Fibroblast of skin of scalp (primary cell): ENCODE measurements around the gene THAP4.
"Not testable (repeated sequence)": the region's sequence is repeated elsewhere in the genome, so short reads cannot be mapped to it uniquely, and the experiment has no call there.

Source experiments
- DNase-seq: peaks from one replicate; pipeline ENCODE4 v3.0.0-alpha.2; 2013

Gene THAP4

DNA sequence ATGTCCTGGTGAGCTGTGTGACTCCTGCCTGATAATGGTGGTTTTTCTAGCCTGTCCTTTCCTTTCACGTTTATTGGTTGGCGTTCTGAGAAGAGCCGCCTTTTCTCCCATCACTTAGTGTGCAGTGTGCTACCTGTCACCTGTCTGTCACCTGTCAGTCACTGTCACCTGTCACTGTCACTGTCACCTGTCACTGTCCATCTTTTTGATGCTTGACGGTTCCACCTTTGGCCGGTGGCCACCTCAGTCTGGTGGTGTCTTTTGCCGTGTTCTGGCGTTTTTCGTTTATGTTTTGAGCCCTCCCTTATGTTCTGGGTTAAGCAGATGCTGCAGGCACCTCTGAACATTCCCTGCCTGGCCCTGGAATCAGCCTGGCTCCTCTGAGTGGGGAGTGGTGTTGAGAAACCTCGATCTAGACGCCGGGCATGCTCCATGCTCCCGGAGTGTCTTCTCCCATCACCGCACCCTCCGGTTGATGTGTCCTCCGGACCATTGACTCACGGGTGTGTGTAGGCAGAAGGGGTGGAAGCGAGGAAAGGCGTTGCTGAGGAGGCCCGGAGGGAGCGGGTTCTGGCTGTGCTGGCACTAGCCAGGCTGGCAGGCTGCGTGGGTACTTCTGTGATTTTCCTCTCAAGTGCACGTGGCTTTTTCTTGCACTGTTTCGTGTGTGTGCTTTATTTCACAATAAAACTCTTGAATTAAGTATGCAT lies 28.9 kb upstream of the THAP4 start:
- DNase-seq = no peak

DNA sequence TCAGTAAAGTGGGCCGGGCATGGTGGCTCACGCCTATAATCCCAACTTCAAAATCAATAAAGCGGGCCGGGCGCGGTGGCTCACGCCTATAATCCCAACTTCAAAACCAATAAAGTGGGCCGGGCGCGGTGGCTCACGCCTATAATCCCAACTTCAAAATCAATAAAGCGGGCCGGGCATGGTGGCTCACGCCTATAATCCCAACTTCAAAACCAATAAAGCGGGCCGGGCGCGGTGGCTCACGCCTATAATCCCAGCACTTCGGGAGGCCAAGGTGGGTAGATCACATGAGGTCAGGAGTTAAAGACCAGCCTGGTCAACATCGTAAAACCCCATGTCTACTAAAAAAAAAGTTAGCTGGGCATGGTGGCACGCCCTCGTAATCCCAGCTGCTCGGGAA lies 25.8 kb upstream of the THAP4 start:
- not testable (repeated sequence) for DNase-seq

DNA sequence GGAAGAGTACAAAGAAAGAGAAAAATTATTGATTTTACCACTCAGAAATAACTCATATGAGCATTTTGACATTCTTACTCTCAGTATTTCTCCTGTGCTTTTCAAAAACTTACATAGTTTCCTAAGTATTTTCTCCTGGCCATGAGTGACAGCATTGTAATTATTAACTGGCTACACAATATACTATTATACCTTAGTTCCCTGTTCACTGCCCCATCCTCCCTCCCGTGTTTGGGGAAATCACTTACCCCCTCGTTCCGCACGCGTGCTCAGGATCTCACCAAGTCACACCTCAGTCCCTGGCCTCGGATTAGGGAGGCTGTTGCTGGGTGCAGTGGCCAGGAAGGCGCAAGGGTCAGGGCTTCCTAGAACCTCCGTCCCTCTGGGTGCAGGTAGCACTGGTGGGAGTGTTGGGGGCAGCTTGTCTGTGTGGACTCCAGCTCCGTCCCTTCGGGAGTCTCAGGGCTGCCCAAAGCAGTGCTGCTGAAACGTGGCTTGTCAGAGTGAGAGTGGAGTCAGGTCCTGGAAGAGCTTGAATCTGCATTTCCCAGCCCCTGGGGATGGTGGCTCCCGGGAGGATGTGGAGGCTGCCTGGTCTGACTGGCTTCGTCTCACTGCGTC lies 23.7 kb upstream of the THAP4 start:
- no peak for DNase-seq

DNA sequence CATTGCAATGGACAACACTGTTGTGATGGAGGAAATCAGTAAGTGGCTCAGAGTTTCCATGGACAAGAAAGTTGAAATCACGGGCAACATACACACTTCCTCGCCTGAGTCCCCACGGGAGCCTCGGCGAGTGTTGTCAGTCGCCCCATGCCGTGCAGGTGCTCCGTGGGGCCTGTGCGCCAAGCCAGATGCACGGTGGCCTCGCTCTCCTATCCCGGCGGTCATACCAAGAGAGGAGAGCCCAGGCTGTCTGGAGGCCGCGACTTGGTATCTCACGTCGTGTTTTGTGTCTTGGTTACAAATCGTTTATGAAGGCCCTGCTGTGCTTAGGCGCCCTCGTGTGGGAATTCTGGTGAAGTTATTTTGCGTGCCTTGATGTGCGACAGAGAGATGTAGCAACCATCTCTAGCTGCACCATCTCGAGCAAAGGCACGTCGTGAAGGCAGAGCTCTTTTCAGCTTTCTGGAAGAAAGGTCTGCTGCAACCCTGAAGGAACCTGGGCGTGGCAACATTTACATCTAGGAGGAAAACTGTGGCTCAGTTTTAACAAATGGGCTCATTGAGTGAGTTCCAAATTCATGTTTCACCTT lies 22.3 kb upstream of the THAP4 start:
- peak; percentile 73 for DNase-seq

DNA sequence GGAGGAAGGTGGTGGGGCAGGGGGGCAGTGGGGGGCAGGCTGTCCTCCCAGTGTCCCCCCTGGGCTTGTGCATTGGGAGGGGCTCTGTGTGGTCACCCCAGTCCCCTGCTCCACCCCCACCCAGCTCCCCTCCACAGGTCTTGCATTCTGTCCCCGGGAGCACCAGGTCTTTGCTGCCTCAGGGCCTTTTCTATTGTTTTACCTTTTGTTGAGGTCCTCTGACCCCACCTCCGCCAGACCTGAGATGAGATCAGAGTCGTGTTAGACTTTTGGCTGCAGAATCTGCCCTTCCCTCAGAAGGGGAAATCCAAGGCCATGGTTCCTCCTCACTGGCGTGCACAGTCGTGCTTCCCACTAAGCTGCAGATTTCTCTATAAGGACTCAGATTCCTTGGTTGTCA lies 21.3 kb upstream of the THAP4 start:
- DNase-seq = no peak

DNA sequence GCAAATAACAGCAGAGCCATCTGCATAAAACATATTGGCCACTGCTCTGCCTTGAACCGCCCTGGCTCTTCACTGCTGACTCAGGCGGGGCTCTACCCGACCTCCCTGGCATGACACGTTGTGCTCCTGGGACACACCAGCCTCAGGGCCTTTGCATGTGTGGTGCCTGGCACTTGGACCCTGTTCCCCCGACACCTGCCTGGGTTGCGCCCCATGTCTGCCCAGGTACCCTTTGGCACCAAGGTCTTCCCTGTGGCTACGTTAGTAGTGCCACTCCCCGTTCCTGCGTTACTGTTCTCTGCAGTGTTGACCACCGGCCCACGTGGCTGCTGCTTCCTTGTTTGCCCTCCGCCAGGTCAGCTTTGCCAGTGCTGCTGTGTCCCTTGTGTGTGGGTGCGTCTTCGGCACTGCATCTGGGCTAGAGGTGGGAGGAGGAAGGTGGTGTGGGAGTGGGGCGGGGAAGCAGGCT lies 20.9 kb upstream of the THAP4 start:
- no peak for DNase-seq

DNA sequence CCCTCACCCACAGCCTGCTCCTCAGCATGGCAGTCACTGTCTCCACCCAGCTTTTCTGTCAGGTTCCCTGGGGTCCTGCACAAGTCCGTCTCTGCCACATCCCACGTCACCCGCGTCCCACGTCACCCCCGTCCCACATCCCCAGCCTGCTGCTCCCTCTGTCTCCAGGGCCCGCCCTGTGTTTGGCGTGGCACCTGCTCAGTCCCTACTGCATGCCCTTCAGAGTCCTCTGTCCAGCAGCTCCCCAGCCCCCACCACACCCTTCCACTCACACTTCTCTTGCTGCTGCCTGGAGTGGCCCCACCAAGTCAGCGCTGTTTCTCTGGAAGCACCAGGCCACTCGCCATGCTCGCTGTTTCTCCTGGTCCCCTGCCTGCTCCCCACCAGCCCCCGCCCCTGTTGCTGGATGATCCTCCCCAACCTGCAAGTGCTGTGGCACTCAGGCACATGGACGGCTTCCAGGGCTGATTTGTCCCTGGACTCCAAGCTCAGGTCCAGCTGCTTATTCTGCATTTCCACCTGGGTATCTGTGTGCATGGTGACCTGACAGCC lies 19.3 kb upstream of the THAP4 start:
- no peak for DNase-seq

DNA sequence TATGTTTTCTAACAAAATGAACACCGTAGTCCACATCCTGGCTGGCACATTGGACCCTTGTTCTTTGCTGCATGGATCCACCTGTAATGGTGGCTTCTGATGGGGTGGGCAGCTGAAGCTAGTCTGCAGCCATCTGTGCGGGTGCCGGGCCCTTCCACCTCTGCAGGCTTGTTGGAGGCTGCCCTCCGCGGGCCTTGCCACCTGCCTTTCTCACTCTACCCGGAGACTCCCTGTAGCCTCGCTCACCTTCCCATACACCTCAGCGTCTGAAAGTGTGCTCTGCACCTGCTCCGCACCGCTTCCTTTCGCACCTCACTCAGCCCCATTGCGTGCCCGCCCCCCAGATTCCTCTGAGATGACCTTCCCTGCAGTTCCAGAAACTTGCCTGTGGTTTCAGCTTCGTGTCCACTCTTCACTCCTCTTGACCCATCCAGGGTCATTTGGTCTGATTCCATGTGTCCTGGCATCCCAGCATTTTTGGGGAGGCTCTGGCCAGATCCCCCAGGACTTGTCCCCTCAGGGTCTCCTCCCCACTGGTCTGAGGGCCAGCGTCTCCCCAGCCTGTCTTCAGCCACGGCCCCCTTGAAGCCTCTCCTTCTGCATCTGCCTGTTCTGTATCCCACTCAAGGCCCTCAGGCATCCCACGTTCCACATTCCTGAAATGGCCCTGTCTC lies 18.7 kb upstream of the THAP4 start:
- no peak for DNase-seq

DNA sequence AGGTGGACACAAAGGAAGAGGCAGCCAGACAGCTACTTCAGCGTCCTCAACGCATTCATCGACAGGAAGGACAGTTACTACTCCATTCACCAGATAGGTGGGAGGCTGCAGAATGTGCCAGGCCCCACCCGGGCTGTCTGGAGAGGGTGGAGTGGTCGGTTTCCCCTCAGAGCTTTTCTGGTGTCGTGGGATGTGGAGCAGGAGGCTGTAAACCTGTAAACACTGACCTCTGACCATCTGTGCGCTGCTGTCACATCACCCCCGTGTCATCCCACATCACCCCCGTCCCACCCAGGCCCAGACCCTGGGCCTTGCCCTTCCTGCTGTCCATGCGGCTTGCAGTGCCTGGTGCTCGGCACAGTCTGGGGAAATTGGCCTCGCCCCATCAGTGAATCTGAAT lies 17.6 kb upstream of the THAP4 start:
- DNase-seq = no peak

DNA sequence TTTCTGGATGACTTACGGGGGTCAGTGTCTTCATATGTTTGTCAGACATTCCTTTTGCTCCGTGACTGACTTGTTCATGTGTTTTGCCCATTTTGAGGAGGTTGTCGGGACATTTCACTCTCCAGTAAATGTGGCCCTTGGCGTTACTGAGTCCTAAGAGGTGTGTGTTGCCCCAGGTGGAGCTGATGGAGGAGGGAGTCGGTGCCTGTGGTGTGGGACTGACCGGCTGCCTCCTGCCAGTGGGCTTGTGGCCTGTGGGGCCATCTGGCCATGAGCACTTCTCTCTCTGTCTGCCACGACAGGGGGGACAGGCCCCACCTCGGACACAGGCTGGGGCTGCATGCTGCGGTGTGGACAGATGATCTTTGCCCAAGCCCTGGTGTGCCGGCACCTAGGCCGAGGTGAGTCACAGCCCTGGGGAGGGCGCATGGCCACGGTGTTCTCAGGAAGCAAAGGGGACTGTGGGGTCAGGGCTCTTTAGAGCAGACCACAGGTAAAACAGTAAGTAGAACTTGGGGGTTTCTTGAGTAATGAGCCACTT lies 16.3 kb upstream of the THAP4 start:
- no peak for DNase-seq

DNA sequence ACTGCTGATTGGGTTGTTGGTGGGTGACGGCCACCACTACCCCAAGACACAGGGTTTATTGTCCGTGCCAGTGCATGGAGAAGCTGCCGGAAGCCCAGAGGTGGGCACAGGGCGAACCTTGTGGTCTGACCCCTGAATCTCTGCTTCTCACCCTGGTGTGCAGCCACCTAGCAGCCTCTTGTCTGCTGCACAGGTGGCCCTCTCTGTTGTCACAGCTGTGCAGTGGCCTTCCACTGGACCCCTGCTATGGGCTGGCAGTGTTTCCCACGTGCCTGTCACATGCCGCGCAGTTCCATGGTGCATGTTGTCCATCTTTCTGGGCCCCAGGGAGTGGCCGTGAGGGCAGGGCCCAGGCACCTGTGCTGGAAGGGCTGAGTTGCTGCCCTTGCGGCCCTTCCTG lies 15.8 kb upstream of the THAP4 start:
- no peak for DNase-seq

DNA sequence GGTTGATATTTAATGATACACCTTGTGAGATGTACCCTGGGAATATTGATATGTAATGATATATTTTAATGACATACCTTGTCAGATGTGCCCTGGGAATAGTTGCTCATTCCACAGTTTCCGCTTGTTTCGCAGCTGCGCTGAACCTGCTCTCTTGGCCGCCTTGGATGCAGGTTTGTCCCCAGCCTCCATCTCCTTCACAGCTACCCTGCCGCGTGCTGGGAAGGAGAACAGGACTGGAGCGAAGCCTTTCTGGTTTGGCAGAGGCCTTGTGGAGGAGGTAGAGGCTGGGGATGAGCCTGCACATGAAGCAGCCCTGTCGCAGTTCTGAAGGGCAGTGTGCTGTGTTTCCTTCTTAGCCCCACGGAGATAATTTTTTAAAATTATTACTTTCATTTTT lies 15.2 kb upstream of the THAP4 start:
- no peak for DNase-seq

DNA sequence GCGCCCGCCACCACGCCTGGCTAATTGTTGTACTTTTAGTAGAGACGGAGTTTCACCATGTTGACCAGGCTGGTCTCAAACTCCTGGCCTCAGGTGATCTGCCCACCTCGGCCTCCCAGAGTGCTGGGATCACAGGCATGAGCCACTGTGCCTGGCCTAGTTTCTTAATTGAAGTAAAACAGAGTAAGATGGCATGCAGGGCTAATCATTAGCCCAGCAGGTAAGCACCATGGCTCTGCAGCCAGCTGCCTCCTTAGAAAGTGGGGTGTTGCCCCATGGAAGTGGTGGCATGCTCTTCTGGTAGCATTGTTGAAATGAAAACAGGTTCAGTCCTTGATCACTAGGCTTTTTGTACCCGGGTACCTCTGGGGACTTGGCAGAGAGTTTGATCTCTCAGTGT lies 13.0 kb upstream of the THAP4 start:
- no peak for DNase-seq

DNA sequence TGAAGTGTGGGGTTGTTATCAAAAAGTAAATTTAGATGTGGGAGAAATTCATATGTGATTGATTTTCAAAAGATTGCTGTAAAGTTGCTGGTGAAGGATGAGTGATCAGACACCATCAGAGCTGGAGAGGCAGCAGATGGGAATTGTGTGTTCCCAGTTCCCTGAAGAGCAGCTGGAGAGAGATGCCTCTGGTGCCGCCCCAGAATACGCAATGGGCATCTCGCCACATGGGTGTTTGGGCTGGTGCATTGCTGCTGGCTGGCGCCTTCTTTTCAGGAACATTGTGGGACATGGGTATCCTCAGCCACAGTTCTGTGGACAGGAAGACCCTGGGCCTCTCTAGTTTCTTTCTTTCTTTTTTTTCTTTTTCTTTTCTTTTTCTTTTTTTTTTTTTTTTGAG lies 12.4 kb upstream of the THAP4 start:
- no peak for DNase-seq

DNA sequence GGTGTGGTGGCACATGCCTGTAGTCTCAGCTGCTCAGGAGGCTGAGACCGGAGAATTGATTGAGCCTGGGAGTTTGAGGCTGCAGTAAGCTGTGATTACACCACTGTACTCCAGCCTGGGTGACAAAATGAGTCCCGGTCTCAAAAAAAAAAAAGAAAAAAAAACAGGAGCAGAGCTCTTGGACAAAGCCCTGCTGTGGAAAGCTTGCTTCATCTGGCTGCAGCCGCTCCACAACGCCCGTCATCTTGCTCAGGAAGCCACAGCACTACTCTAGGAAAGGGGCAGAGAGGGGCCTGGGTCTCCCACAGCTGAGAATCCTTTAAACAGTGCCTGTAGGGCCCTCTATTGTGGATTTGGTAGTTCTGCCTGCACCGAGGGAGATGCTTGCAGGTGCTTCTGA lies 11.5 kb upstream of the THAP4 start:
- DNase-seq = no peak

DNA sequence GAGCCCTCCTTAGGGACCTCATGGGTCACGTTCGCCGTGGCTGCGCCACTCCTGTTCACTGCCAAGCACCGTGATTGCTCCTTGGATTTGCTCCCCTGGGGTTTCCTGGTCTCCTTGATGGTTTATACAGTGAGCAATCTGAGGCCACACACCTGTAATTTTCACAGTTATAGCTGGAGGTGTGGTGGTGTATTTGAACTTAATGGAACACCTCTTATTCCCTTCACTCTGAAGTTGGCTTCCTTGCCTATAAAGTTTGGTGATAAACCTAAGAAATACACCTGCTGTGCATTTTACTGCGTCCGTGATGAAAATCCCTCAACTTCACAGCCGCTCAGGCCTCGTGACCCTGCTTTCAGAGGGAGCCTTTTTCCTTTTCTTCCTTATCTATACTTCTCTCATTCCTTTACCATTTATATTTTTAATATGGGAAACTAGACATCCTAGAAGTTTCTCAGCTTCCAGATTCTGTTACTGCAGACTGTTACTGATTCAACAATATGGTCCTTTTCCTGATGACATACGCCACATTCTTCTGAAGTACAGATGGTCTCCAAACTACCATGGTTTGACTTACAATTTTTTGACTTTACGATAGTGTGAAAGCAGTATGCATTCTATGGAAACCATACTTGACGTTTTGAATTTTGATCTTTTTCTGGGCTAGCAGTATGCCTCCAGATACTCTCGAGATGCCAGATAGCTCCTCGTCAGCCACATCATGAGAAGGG lies 9.1 kb upstream of the THAP4 start:
- no peak for DNase-seq

DNA sequence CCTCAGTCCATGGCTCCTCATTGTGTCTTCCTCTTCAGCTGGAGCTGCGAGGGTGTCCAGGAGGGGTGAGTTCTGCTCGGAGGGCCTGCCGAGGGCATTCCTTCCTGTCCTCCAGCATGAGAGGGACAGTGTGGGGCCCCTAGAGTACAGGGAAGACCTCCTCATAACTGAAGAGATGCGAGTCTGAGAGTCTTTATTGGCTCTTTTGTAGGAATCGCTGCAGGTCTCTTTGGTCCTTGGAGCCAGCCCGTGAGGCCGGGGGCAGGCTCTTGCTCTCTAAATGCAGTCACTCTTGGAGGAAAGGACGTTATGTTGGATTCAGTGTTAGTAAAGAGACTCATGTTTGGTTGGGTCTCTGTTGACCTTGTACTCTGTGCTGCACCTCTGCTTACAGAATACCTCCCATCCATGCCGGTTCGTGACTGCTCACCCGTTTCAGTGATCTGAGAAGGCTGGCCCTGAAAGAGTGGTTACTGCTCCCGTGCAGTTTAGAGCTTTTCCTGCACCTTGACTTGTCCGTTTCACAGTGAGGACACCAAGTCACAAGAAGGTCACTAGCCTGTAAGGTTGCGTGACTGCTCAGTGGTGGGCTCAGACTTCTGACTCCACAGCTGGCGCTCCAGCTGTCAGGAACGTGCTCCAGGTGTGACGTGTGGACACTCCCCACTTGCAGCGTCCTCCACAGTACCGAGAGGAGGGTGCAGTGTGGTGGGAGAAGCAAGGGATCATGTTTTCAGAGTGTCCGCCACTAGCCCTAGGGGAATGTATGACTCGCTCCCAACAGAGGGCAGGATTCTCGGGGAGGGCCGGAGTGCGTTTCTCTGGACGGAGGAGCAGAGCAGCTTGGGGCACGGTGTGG lies 8.3 kb upstream of the THAP4 start:
- no peak for DNase-seq

DNA sequence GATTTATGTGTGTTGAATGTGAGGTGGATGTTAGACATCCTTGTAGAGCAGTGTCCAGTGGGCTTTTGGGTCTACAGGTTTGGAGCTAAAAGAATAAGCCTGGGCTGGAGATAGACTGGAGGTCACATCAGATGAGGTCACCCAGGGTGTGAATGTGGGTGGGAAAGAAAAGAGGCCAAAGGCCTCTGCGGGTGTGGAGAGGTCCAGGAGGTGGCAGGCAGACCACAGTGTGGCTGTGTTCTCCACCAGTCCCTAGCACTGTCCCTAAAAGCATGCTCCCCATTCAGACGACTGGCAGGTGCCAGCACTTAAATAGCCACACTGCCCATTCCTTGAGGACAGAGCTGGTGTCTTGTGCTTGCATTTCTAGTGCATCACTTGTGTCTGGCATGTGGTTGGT lies 4.7 kb upstream of the THAP4 start:
- DNase-seq = no peak

DNA sequence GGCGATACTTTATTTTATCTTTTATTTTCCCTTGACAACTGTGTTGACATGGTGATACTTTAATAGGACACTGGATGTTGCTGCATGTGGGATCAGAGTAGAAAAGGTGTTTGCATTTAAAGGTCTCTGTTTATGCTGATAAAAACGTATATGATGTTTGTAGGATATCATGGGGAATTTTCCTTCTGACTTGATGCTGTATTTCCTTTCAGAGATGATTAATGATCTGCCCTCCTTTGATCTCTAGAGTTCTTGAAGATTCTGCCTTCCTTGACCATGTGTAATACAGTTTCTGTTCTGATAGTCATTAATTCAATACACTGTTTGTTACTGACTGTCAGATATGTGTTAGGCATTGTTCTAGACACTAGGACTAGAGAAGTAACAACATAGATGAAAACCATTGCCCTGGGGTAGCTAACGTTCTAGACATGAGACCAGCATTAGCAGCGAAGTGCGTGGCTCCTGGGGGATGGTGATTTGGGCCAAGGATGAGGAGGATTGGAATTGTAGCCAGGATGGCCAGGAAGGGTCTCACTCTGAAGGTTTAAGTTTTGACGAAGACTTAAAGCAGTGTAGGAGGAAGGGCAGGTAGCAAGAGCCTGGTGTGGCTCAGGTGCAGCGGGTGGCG lies 3.3 kb upstream of the THAP4 start:
- no peak for DNase-seq

DNA sequence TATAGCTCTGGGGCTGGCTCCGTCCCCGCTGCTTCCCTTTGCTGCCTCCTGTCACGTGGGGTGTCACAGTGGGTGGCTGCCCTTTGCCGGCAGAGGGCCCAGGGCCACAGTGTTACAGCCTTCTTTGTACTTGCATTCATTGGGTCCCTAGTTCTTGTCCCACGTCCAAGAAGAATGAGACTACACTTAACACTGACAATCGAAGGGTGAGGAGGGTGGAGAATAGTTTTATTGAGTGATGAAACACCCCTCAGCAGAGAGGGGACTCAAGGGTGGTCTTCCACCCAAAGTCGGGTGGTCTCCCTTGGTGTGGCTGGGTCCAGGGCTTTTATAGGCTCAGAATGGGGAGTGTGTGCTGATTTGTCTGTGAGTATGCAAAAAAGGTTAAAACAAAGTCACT lies 2.4 kb upstream of the THAP4 start:
- DNase-seq = no peak

DNA sequence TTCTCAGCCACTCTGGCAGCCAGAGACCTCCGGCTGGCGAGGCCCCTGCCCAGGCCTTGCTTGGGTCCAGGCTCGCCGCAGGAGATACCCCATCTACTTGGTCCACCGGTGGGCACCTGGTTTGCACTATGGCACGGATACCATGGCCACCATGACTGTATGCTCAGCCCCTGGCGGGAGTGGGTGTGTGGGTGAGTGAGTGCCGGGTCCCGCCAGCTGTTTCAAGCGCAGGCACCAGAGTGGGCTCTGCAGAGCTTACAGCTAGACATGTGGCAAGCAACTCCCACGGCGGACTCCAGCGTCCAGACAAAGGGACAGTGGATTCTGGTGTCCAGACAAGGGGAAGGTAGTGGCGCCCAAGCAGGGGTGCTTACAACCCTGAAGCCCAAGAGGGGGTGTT lies 2.0 kb upstream of the THAP4 start:
- no peak for DNase-seq
